GM21381 (cell line): ENCODE measurements around the gene RGR.

Experiments used
- ATAC-seq: cut with Tn5 transposase; IDR thresholded peaks from one replicate; pipeline ENCODE4 v1.9.1; 2021; ENCODE audit warnings: mild to moderate bottlenecking, moderate library complexity; ENCODE audit not compliant: unreplicated experiment

RGR gene

GRCh38 chr10:84217746-84218145, 27.1 kb upstream of the RGR start:
- no peak for ATAC-seq

- ATAC-seq = no peak
Observed at GRCh38 chr10:84221916-84222315, 22.9 kb upstream of the RGR start.

- ATAC-seq = no peak
Observed at GRCh38 chr10:84224411-84225028, 20.3 kb upstream of the RGR start.

DNA sequence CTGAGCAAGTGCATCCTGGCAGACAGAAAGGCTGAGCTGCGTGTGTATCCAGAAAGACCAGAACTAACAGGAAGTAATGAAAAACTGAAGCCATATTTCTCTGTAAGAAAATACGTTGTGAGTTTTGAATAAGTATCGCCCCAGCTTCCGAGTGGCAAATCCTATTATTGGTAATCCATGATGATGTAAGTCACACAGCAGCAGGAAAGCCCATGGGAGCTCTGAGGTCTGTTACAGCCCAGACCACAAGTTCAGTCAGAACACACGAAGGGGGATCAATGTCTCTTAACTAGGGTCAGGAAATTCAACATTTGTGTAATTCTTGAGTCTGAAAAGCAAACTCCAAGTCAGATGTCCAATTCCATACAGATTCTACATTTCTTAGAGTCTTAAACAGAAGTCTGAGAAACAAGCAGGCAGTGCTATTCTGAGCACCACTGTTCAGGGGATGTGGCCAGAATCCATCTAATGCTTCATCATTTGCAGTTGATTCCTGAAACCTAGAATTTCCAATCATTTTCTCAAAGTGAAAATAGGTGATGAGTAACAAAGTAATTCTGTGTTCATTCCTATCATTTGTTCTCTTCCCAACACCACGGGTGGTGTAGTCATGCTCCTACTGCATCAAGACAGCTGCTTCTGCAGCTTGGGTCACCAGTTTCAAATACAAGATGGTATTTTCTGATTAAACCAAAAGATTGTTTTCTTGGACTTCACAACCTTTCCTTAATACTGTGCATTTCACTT, 19.3 kb upstream of the RGR start, which contains the start of gene LRIT2:
Gene LRIT2, minus strand, starts transcription at position 118 of the 747 bp plus-strand sequence. Its CDS starts 24 bp downstream, at position 94.
- no peak for ATAC-seq

DNA sequence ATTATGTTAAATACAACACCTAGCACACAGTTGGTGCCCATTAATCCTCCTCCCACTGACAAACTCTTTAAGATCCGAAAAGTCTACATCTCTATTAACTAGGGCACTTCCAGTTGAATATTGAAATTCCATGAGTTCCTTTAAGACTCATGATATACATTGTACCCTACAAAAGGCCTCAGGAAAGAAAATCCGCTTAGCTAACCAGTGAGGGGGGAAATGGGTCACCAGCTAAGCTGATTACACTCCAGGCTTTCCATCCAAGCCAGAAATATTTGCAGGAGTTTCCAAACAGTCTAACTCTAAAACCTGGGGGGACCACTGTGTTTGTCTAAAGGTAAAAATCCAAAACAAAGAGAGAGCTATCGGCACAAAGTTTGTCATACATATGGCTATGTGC, 18.2 kb upstream of the RGR start:
- no peak for ATAC-seq

DNA sequence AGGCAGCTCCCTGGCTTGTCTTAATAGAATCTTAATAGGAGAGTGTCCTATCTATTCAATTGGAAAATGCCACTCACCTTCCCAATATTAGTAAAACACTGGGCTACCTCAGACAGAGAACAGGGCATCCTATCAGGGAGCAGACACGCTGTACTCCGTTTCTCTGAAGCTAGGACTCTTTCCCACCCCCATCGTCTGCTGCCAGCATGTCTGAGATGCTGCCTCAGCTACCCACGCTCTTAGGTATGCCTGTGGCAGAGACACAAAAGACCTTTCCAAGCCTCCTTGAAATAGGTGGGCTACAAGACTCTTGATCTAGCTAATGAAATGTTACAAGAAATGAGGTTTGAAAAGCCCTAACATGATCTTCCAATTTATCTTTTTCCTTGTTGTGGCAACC, 17.0 kb upstream of the RGR start:
- no peak for ATAC-seq

- ATAC-seq = no peak
Observed at GRCh38 chr10:84230359-84230758, 14.5 kb upstream of the RGR start.

DNA sequence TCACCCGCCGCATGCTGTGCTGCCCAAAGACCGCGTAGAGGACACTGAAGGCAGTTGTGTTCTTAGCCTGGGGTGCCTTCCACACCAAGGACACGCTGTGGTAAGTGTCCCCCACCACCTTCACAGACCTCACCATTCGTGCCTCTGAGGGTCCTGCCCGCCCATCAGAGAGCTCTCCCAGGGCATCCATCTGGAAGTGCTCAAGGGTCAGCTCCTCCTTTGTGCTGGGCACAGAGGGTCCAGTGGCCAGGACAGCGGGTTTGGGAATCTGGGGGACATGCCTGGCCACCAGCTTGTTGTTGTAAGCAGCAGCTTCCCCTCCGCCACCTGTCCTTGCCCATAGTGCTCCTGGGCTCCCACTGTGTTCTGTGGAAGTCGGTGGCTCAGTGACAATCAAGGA, 12.5 kb upstream of the RGR start:
- no peak for ATAC-seq

DNA sequence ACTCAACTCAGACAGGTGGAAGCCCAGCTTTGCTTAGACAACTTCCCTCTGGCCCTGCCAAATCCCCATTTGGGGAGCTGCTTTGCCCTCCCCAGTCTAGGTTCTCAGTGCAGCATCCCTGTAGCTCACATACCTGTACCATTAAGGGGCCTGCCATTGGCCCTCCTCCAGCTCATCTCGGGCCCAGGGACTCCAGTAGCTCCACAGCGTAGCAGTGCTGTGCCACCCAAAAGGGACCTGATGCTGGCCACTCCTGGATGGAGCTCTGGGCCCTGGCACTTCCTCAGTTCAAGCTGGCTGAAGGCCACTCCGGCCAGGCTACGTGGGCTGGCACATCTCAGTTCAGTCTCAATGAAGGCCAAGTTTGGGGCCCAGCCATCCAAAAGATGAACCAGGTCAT, 10.9 kb upstream of the RGR start:
- ATAC-seq = no peak

DNA sequence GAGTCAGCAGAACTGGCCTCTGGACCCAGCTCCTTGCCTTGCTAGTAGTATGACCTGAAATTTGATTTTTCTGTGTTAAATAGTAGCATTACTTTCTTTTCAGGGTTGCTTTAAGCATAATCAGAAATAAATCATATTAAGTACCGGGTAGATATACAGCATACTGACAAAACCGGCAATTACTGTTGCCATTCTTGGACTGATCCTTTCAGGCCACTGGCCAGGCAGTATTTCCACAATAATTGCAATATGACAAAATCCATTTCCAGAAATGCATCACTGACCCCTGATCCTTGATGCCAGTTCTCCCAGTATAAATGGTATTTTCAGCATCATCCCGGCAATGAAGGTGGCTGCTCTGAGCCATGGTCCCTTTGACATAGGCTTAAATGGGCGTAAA, 10.4 kb upstream of the RGR start:
- no peak for ATAC-seq

DNA sequence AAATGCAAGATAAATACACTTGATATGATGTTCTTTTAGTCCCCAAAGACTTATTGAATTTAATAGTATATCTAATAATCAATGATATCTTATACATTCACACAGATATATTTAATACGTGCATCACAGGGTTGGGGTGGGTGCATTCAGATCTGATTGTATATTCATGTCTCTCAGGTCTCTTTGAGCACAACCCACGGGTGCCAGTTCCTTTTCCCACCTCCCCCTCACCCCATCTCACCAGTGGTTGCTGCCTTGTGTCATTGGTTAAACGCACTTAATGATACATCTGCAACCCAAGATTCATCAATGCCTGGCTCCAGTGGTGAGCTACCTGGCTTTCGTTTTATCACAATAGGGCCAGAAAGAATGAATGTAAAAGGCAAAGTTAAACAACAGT, 9.8 kb upstream of the RGR start:
- ATAC-seq = no peak

DNA sequence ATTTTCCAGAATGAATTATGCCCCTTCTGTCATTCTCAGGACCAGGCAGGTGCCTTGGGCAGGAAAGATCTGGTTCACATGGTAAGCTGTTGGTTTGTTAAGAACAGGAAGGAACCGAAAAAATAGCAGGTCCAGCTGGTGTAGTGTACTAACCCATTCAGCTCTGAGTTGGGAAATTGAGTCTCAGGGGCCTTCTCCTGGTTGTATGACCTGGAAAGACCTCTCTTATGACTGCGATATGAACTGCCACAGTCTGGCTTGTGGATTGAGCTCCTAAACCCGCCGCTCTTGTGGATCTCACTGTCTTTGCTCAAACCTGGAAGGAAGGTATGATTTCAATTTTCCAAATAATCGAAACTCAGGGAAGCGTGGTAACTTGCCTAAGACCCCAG, 8.1 kb upstream of the RGR start:
- no peak for ATAC-seq

DNA sequence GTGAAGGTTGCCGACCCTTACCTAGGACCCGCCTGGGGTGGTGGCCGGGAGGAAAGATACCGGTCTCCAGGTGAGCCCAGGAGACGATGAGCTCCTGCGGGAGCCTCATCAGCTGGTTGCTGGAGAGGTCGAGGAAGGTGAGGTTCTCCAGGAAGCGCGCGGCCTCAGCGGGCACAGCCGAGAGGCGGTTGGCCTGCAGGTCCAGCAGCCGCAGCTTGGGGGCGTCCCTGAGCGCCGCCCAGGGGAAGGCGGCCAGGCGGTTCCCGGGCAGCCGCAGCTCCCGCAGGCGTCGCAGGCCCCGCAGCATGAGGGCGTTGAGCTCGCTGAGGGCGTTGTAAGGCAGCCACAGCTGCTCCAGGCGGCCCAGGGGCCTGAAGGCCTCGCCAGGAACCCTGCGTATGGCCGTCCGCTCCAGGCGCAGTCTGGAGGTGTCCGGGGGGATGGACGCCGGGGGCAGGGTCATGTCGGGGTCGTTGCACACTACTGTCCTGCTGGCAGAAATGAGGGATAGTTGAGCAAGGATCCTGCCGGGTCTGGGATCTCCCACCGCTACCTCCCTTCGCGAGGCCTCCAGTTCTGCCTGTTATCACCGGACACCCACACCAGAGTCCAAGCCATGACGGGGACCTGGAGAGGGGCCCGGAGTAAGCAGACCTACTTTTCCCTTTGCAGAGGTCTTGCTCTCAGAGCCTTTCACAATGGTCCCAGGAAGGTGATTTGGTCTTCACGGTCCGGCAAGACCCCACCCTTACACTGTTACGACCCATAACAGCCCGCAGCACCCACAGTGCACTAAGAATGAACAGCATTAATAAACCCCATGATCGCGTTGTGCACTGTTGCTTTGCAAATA, 7.4 kb upstream of the RGR start:
- ATAC-seq = no peak

- ATAC-seq = no peak
Observed at GRCh38 chr10:84238909-84239308, 5.9 kb upstream of the RGR start.

DNA sequence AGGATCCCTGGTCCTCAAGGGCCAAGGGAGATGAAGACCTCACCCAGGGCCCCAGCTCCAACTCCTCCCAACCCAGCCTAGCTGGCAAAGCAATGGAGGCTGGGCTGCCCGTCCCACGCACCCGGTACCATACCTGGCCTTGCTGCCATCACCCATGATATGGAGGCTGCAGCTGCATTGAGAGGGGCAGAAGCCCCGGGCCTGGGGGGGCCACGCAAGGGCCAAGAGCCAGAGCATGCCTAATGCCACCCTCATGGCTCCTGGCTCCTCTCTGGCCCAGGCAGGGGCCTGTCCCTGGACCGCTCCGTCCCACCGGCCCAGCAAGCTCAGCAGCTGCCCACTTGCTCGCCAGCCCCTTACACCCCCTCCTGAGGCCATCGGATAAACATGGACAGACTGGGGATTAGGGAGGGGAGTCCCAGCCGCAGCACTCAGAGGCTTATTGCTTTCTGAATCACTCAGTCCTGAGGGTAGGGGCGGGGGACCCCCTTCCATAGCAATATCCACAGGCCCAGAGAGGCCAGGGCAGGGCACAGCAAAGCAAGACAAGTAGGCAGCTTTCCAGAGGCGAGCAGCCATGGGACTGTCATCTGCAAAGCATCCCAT, 3.6 kb upstream of the RGR start, which contains the start of gene LRIT1:
Gene LRIT1, minus strand, starts transcription at position 362 of the 606 bp plus-strand sequence. Its CDS starts 107 bp downstream, at position 255.
- ATAC-seq = no peak

- ATAC-seq = no peak
Observed at GRCh38 chr10:84243759-84244158, 1.1 kb upstream of the RGR start.

GRCh38 chr10:84247496-84247895, 2.6 kb downstream of the RGR start:
- ATAC-seq = no peak

- no peak for ATAC-seq
Observed at GRCh38 chr10:84248794-84249193, 3.9 kb downstream of the RGR start.

DNA sequence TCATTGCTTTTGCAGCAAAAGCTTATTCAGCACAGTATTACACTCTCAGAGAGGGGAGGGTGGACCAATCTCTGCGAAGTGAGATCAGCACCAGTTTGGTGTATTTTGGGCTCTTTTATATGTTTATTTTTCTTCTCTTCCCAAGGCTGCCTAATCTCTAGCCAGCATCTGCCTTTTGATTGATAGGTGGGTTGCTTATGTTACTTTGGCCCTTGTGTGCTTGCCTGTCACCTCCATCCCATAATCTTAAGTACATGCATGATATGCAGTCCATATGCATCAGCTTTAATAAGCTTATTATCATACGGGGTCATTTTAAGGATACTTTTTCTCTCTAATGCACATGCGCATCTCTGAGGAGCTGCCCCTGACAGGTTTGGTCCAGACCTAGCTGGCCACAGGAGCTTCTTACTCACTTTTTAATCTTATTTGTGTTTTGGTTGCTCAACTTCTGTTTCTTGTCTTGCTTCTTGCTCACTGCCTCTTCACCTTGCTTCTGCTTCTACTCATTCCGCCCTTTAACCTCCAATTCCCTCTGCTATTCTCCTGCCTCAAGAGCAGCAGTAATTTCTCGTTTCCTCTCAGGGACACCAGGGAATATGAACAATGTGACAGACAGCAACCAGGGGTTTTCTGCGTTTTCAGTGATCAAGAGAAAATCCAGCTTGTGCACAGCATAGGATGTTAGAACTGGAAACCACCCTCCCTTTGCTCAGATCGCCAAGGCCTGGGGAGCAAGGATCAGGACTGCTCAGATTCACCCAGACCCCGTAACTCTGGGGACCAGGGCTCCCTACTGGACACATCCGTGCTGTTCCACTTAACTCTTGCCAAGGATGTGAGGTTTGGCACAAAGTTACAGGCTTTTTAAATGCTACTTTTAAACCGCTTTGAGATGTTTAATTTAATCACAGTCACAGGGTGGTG, 10.0 kb downstream of the RGR start:
- no peak for ATAC-seq
